Lung (tissue), 12 donors: ENCODE results near the gene PLEKHM3. TPM values are rescaled to one million over a fixed set of nuclear protein-coding genes. Genes with fewer than 3 reads are reported as not detected.

Experiments used
- ATAC-seq: fragments of 200-7000 bp; cut with Tn5 transposase; one replicate; pipeline ENCODE4 v1.9.1; 2020; ENCODE audit warnings: moderate number of reproducible peaks; ENCODE audit not compliant: insufficient read depth, low FRiP score
- DNase-seq, 3 donors: peaks; one replicate each; pipeline ENCODE4 v3.0.0-alpha.2; 2013 to 2017
- H3K27ac ChIP-seq, 2 donors: one replicate each; pipeline ENCODE4 v1.5.1; 2013; ENCODE audit warnings: mild to moderate bottlenecking in 2 of 2, moderate library complexity in 2 of 2, control low read depth in 1 of 2, inconsistent platforms in 1 of 2, low read depth in 1 of 2, low read length in 1 of 2
- H3K27me3 ChIP-seq, 3 donors: one replicate each; pipeline ENCODE4 v1.5.1; 2013; ENCODE audit warnings: low read length in 2 of 3; ENCODE audit not compliant: control insufficient read depth in 3 of 3, insufficient read depth in 3 of 3
- H3K36me3 ChIP-seq, 4 donors: one replicate each; pipeline ENCODE4 v1.5.1; 2013; ENCODE audit warnings: low read length in 4 of 4, mild to moderate bottlenecking in 1 of 4, moderate library complexity in 1 of 4; ENCODE audit not compliant: control insufficient read depth in 4 of 4, insufficient read depth in 4 of 4
- H3K4me1 ChIP-seq, 5 donors: one replicate each; pipeline ENCODE4 v1.5.1; 2013; ENCODE audit warnings: low read length in 5 of 5, mild to moderate bottlenecking in 2 of 5, moderate library complexity in 1 of 5; ENCODE audit not compliant: control insufficient read depth in 5 of 5, insufficient read depth in 5 of 5
- H3K4me3 ChIP-seq: one replicate; pipeline ENCODE4 v1.5.1; 2013; ENCODE audit warnings: mild to moderate bottlenecking, control low read depth, moderate library complexity
- H3K9ac ChIP-seq, 2 donors: one replicate each; pipeline ENCODE4 v1.5.1; 2013; ENCODE audit warnings: low read length in 2 of 2, control low read depth in 1 of 2; ENCODE audit not compliant: insufficient read depth in 1 of 2
- H3K9me3 ChIP-seq, 4 donors: one replicate each; pipeline ENCODE4 v1.5.1; 2013; ENCODE audit warnings: low read length in 3 of 4, mild to moderate bottlenecking in 1 of 4, moderate library complexity in 1 of 4; ENCODE audit not compliant: control insufficient read depth in 4 of 4, insufficient read depth in 3 of 4
- CTCF ChIP-seq: IDR thresholded peaks from 2 replicates; pipeline ENCODE4 v1.5.1; 2012; ENCODE audit warnings: mild to moderate bottlenecking; ENCODE audit errors: control extremely low read depth, extremely low read depth
- WGBS, 2 donors: extraction: QIAGEN DNeasy Blood & Tissue Kit; methylation state at CpG; one replicate each; pipeline ENCODE4 v1.1.7; 2013; 5-methylcytosine and 5-hydroxymethylcytosine counted together
- polyA plus RNA-seq, 2 donors: library from polyadenylated mRNA; stranded (reverse); fragments of 200-250 nt; gene quantifications; one replicate each; pipeline ENCODE4 v1.2.1, GENCODE V29; 2013
- total RNA-seq, 2 donors: library from RNA; depleted of rRNA in 1 of 2; stranded (reverse); fragments of >200 nt in 1 of 2; gene quantifications; one replicate each; pipeline ENCODE4 v1.2.1, GENCODE V29; 2014 to 2021
- donor health status: control.
- donor health status: control.
- donor health status: Bipolar disorder and iron deficiency.
- donor health status: healthy.
- donor health status: DM: yes; HTN: yes; CAD: no.

PLEKHM3 gene
- total and polyA plus RNA-seq, 4 donors, result 5.6 to 32.9 (median 12.4) TPM

DNA sequence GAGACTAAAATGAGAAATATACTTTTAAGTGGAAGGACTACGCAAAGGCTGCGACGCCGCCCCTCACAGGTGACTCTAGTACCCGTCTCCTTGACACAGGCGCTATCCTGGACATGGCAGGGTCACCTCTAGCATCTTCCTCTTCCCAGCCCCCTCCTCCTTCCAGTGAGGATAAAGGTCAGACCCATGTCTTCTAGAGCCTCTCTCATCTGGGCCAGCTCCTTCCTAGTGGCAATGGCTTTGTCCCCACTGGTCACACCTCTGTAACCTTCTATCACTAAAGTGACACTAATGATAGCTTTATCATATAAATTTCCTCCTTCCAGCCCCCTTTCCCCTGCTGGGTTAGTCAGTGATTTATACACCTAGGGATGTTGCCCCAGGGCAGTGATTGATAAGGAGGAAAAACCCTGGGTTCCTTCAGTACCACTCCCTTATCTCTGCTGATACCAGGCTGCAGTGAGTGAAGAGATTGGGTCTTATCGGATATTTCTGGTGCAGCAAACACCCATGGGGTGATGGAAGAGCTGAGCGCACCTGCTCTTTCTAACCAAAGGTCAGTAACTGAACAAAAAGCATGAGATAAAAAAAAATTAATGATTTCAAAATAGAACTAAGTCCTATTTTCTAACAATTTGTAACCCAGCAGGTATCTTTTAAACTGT lies 193.6 kb downstream of the PLEKHM3 start:
- no peak for TF ChIP-seq CTCF
- Histone ChIP-seq H3K9ac (no peak overlapping the region), H3K27me3 (no peaks in the 10 kb centered on the region), H3K27ac (no peak overlapping the region), H3K4me1 (peaks cover 3 to 11% (median 4%) of the 10 kb centered on the region in 5 donors), H3K36me3 (peaks cover 2 to 12% (median 5%) of the 10 kb centered on the region in 4 donors), H3K4me3 (no peak overlapping the region), H3K9me3 (no peaks in the 10 kb centered on the region)
- DNase-seq, result no peak
- 97 to 98% methylated on average over 8 of the region's 8 CpGs for WGBS, 2 donors
- no peak for ATAC-seq

- no peak for ATAC-seq
Observed at GRCh38 chr2:207830778-207831438, 194.4 kb downstream of the PLEKHM3 start.

GRCh38 chr2:207828361-207829057 lies 196.8 kb downstream of the PLEKHM3 start:
- ATAC-seq, result no peak
- no peak for DNase-seq
- Histone ChIP-seq H3K27ac (no peak overlapping the region), H3K4me3 (no peak overlapping the region), H3K27me3 (no peaks in the 10 kb centered on the region), H3K4me1 (peaks cover 0 to 12% (median 0%) of the 10 kb centered on the region in 5 donors), H3K9ac (no peak overlapping the region), H3K36me3 (peaks cover 2 to 14% (median 5%) of the 10 kb centered on the region in 4 donors), H3K9me3 (no peaks in the 10 kb centered on the region)
- no peak for TF ChIP-seq CTCF
- WGBS, 2 donors, result 83 to 97% methylated on average over 12 of the region's 12 CpGs

More at GRCh38 chr2:207830778-207831438, 194.4 kb downstream of the PLEKHM3 start:
- no peak overlapping the region for H3K4me3 ChIP-seq
- no peak for TF ChIP-seq CTCF
- H3K27ac ChIP-seq, result no peak overlapping the region
- no peaks in the 10 kb centered on the region for H3K9me3 ChIP-seq
- 84 to 91% methylated on average over 15 of the region's 15 CpGs for WGBS, 2 donors
- H3K4me1 ChIP-seq, result peaks cover 0 to 3% (median 0%) of the 10 kb centered on the region in 5 donors
- H3K27me3 ChIP-seq, result no peaks in the 10 kb centered on the region
- H3K9ac ChIP-seq, result no peak overlapping the region
- DNase-seq, result no peak
- H3K36me3 ChIP-seq, result peaks cover 2 to 12% (median 5%) of the 10 kb centered on the region in 4 donors
